ENCODE measurements around the gene TAS2R60. TPM values are rescaled to one million over a fixed set of nuclear protein-coding genes. Genes with fewer than 3 reads are reported as not detected.
A peak's percentile ranks its signal among the peaks of the same experiment; 100 is the strongest.
"Not testable (repeated sequence)": the region's sequence is repeated elsewhere in the genome, so short reads cannot be mapped to it uniquely, and the experiment has no call there.

TAS2R60 gene
- total RNA-seq, 2 donors from 2014 or later = not detected

DNA sequence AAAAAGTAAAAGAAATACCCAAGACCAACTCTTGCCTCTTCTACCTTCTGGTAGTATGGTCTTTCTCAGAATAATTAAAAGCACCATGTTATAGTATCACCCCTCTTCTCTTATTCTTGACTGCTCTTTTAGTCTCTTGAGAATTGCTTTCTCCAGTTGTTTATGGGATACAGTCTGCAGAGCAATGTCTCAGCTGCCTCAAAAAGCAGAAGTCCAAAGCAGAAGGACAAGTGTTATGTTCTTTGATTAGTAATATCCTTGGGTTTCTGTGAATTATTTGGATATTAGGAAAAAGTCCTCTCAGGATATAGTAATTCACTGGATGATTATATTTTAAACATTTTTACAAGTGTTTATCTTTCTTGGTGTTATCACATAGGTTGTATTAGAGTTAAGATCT is 41.8 kb downstream of the TAS2R60 start:
- H3K4me1 Mint-ChIP-seq (ENCODE audit: low read depth in 2 of 2) = peaks cover 6 to 7% of the 10 kb centered on the region in 2 donors
- peaks cover 4 to 20% of the 10 kb centered on the region in 2 donors for H3K27me3 Mint-ChIP-seq
- H3K9me3 Mint-ChIP-seq = no peaks in the 10 kb centered on the region
- H3K27ac Mint-ChIP-seq = no peak overlapping the region
- no peaks in the 10 kb centered on the region for H3K36me3 Mint-ChIP-seq
- H3K4me3 Mint-ChIP-seq = no peak overlapping the region
- no peak for ATAC-seq
- no peak for DNase-seq (ENCODE audit: low spot score)

DNA sequence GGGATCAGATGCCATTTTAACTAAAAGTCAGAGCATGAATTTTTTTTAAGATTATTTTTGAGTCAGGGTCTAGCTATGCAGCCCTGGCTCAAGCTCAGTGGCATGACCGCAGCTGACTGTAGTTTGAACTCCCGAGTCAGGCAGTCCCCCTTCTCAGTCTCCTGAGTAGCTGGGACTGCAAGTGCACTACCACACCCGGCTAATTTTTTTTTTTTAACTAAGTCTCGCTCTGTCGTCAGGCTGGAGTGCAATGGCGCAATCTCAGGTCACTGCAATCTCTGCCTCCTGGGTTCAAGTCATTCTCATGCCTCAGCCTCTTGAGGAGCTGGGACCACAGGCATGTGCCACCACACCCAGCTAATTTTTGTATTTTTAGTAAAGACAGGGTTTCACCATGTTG is 42.2 kb downstream of the TAS2R60 start:
- no peak for ATAC-seq
- no peak overlapping the region for H3K4me3 Mint-ChIP-seq

DNA sequence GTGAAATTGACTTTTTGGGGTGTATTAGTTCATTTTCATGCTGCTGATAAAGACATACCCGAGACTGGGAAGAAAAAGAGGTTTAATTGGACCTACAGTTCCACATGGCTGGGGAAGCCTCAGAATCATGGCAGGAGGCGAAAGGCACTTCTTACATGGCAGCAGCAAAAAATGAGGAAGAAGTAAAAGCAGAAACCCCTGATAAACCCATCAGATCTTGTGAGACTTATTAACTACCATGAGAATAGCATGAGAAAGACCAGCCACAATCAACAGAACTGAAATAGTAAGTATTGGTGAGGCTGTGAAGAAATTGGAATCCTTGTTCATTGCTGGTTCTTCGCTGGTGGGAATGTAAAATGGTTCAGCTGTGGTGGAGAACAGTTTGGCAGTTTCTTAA is 43.0 kb downstream of the TAS2R60 start:
- H3K9me3 Mint-ChIP-seq; DNase-seq (ENCODE audit: low spot score); H3K4me1 Mint-ChIP-seq (ENCODE audit: low read depth in 2 of 2); ATAC-seq; H3K4me3 Mint-ChIP-seq; H3K36me3 Mint-ChIP-seq; H3K27ac Mint-ChIP-seq: not testable (repeated sequence)
- peaks cover 4 to 20% of the 10 kb centered on the region in 2 donors for H3K27me3 Mint-ChIP-seq

More for the DNA sequence above, 42.2 kb downstream of the TAS2R60 start:
- Mint-ChIP-seq H3K4me1 (ENCODE audit: low read depth in 2 of 2) (peaks cover 2 to 3% of the 10 kb centered on the region in 2 donors), H3K27me3 (peaks cover 4 to 20% of the 10 kb centered on the region in 2 donors), H3K9me3 (no peaks in the 10 kb centered on the region), H3K27ac (no peak overlapping the region), H3K36me3 (no peaks in the 10 kb centered on the region)
- no peak for DNase-seq (ENCODE audit: low spot score)

DNA sequence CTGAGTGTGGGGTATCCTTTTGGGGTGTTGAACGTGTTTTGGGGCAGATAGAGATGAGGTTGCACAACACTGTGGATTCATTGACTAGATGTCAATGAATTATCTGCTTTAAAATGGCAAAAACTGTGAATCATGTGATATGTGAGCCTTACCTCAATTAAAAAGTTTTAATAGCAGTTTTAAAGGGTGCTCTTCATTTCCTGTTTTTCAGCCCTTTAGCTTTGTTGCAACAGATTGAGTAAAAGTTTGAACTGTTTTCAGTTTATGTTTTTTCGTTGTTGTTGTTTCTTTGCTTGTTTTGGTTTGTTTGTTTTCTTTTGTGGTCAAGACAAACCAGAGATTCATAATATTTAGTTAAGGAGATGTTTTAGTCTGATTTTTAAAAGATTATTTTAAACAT is 43.8 kb downstream of the TAS2R60 start:
- H3K4me3 Mint-ChIP-seq = no peak overlapping the region
- no peaks in the 10 kb centered on the region for H3K36me3 Mint-ChIP-seq
- no peaks in the 10 kb centered on the region for H3K9me3 Mint-ChIP-seq
- H3K27ac Mint-ChIP-seq = no peak overlapping the region
- ATAC-seq = no peak
- H3K27me3 Mint-ChIP-seq = peaks cover 4 to 20% of the 10 kb centered on the region in 2 donors
- DNase-seq (ENCODE audit: low spot score) = no peak
- peaks cover 0 to 2% of the 10 kb centered on the region in 2 donors for H3K4me1 Mint-ChIP-seq (ENCODE audit: low read depth in 2 of 2)

DNA sequence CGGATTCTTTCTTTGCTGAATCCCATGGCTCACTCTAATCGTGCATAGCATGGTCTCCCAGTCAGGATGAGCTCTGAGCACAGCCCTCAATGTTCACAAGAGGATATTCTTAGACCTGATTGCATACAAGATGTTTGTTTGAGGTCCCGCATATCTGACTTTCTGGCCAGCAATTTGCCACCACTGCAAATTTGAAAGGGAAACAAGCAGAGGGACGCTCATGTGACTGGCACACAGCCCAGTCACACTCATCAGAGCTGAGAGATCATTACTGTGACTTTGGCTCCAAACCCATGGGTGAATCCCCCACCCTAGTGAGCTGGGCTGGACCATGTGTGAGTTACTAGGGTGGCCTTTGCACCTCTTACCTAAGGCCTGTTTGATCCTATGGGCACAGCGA is 44.3 kb downstream of the TAS2R60 start:
- Mint-ChIP-seq H3K27me3 (peaks cover 4 to 20% of the 10 kb centered on the region in 2 donors), H3K9me3 (no peaks in the 10 kb centered on the region), H3K36me3 (no peaks in the 10 kb centered on the region), H3K4me1 (ENCODE audit: low read depth in 2 of 2) (peaks cover 0 to 2% of the 10 kb centered on the region in 2 donors), H3K27ac (no peak overlapping the region), H3K4me3 (no peak overlapping the region)
- ATAC-seq (no peak), DNase-seq (ENCODE audit: low spot score) (no peak)

DNA sequence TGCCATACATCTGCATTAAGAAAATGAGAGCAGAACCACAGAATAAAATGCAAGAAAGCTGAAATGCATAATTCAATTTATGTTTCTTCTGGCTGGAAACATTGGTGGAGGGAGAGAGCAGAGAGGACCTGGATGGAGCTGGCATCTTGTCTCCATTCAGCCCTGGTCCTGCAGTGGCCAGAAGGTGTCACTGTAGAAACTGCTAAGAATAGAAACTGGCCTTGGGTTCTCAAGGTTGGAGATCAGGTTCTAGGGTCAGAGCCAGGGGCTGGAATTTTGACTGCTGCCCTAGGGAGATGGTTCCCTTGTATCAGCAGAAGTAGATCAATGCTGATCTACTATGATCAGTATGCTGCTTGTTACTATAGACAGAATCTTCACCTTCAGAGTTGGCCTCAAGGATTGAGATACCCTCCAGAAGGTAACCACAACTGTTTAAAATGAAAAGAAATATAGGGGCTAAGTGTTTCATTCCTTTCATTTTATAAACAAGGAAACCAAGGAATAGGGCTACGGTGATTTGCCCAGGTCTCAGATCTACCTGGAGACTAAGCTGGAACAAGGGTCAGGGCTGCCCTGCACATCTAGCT is 47.6 kb downstream of the TAS2R60 start:
- ATAC-seq = no peak
- peaks cover 4 to 30% of the 10 kb centered on the region in 2 donors for H3K27me3 Mint-ChIP-seq

DNA sequence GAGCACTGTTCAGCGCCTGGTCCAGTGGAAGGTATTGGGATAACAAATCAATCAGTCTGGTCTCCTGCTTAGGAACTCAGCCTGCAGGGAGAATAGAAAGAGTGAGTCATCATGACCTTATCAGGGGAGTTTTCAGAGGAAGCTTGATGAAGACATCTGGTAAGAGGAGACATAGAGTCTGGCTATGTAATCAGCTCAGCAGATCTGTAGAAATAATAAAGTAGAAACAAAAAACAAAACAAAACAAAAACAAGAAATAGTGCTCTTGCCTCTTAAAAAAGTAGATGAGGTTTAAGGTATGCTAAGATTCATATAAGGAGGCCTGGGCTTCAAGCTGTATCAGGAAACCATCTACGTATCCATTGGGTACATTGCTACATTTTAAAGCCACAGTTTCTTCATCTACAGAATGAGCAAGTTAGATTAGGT is 48.8 kb downstream of the TAS2R60 start:
- H3K27me3 Mint-ChIP-seq = peaks cover 4 to 31% of the 10 kb centered on the region in 2 donors
- H3K9me3 Mint-ChIP-seq = no peaks in the 10 kb centered on the region
- DNase-seq (ENCODE audit: low spot score) (no peak), ATAC-seq (no peak)
- H3K4me3 Mint-ChIP-seq = no peak overlapping the region
- peaks cover 0 to 8% of the 10 kb centered on the region in 2 donors for H3K4me1 Mint-ChIP-seq (ENCODE audit: low read depth in 2 of 2)
- H3K27ac Mint-ChIP-seq = no peak overlapping the region
- no peaks in the 10 kb centered on the region for H3K36me3 Mint-ChIP-seq

More for the DNA sequence above, 47.6 kb downstream of the TAS2R60 start:
- Mint-ChIP-seq H3K27ac (no peak overlapping the region), H3K9me3 (no peaks in the 10 kb centered on the region), H3K4me1 (ENCODE audit: low read depth in 2 of 2) (peaks cover 0 to 8% of the 10 kb centered on the region in 2 donors), H3K4me3 (no peak overlapping the region), H3K36me3 (no peaks in the 10 kb centered on the region)
- DNase-seq (ENCODE audit: low spot score) = no peak

DNA sequence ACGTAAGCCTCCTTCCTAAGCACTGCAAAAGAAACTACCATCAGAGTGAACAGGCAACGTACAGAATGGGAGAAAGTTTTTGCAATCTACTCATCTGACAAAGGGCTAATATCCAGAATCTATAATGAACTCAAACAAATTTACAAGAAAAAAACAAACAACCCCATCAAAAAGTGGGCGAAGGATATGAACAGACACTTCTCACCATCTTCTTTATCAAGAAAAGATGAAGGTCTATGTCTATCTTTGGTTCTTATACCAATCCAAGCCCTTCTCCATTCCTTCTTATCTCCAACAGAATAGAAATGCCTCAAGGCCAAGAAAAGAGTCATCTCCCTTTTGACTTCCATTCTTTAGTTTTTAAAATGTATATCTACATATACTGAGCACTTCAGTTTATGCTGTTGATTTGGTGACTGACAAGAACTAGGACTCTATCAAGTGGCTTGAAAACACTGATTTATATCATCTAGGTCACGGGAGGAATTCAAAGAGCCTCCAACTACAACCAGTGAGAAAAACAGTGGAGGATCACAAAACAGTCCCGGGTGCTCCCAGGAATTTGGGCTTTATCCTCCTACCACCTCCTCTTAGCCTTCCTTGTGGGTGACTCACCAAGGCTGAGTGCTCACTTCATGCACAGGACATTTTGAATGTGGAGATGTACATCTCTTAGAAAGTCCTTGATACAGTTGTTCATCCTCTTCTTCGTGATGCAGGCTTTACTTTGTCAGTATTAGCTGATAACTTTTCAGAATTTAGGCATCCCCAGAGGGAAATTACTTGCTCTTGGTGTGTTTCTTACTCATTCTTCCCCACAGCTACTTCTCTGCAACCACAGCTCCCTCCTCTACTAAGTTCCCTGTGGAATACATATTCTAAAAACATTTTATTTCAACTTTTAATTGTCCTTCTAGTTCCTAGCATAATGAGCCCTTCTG is 49.8 kb downstream of the TAS2R60 start:
- H3K36me3 Mint-ChIP-seq = no peaks in the 10 kb centered on the region
- no peaks in the 10 kb centered on the region for H3K9me3 Mint-ChIP-seq
- ATAC-seq = no peak
- peaks cover 4 to 29% of the 10 kb centered on the region in 2 donors for H3K27me3 Mint-ChIP-seq
- peaks cover 0 to 8% of the 10 kb centered on the region in 2 donors for H3K4me1 Mint-ChIP-seq (ENCODE audit: low read depth in 2 of 2)
- no peak overlapping the region for H3K4me3 Mint-ChIP-seq
- DNase-seq (ENCODE audit: low spot score) = no peak
- peak overlapping the region in 1 of 2 donors; percentile 8 for H3K27ac Mint-ChIP-seq

DNA sequence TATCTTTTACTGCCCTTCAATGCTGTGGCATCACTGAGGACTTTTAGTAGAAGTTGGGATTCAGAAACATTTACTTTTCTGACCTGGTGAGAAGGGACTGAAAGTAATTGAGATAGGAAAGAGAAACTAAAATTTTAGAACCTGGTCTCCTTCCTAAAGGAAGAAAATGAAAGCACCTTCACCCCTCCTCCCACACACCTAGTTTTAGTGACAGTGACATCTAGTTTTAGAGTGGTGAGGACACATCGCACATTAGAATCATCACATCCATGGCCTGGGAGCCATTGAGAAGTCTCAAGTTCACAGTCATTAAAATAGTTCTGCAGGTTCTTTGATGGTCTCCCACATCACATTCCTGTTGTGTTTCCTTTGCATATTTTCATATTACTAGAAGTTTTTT is 50.5 kb downstream of the TAS2R60 start:
- DNase-seq (ENCODE audit: low spot score) = no peak
- ATAC-seq = no peak
- no peaks in the 10 kb centered on the region for H3K9me3 Mint-ChIP-seq
- peaks cover 0 to 8% of the 10 kb centered on the region in 2 donors for H3K4me1 Mint-ChIP-seq (ENCODE audit: low read depth in 2 of 2)
- H3K4me3 Mint-ChIP-seq = no peak overlapping the region
- H3K27me3 Mint-ChIP-seq = peaks cover 2 to 22% of the 10 kb centered on the region in 2 donors
- peak overlapping the region in 1 of 2 donors; percentile 8 for H3K27ac Mint-ChIP-seq
- no peaks in the 10 kb centered on the region for H3K36me3 Mint-ChIP-seq

Other genes starting within 250 kb of the TAS2R60 start
- not detected for gene TAS2R40, start 221.4 kb upstream of the TAS2R60 start, total RNA-seq
- 100 to 1,000 TPM; 133 to 233 TPM for gene GSTK1, start 180.0 kb upstream of the TAS2R60 start, total RNA-seq
- not detected for gene TMEM139, start 158.5 kb upstream of the TAS2R60 start, total RNA-seq
- gene CASP2, start 155.1 kb upstream of the TAS2R60 start, total RNA-seq = 10 to 100 TPM; 67.8 to 94.2 TPM
- under 1 TPM in 1 of 2 donors, not detected in 1; 0.10 TPM for gene CLCN1, start 127.3 kb upstream of the TAS2R60 start, total RNA-seq
- gene FAM131B, start 80.7 kb upstream of the TAS2R60 start, total RNA-seq = 1 to 10 TPM; 2.9 TPM
- 100 to 1,000 TPM in 1 of 2 donors, 10 to 100 TPM in 1; 81.6 to 114 TPM for gene ZYX, start 62.1 kb upstream of the TAS2R60 start, total RNA-seq
- gene EPHA1, start 34.6 kb upstream of the TAS2R60 start, total RNA-seq = under 1 TPM in 1 of 2 donors, not detected in 1; 0.21 TPM
- not detected for gene TAS2R41, start 34.4 kb downstream of the TAS2R60 start, total RNA-seq
- under 1 TPM in 1 of 2 donors, not detected in 1; 0.28 TPM for gene CTAGE15, start 128.3 kb downstream of the TAS2R60 start, total RNA-seq
- 10 to 100 TPM; 22.0 to 25.7 TPM for gene TCAF2, start 177.5 kb downstream of the TAS2R60 start, total RNA-seq